Liver (tissue), 9 donors: Measurements from ENCODE around the gene C14orf132. TPM values are rescaled to one million over a fixed set of nuclear protein-coding genes. Genes with fewer than 3 reads are reported as not detected.

Experiments
- DNase-seq: peaks from one replicate; pipeline ENCODE4 v3.0.0-alpha.2; 2017; ENCODE audit warnings: low spot score
- H3K27ac ChIP-seq, 2 donors: one replicate each; pipeline ENCODE4 v1.7.0; 2013; ENCODE audit warnings: inconsistent platforms in 2 of 2, low read length in 2 of 2, control low read depth in 1 of 2, low read depth in 1 of 2, mild to moderate bottlenecking in 1 of 2
- H3K27me3 ChIP-seq, 4 donors: one replicate each; pipeline versions ENCODE4 v1.6.1 to v1.7.0; 2013; ENCODE audit warnings: low read length in 3 of 4, inconsistent platforms in 1 of 4, mild to moderate bottlenecking in 1 of 4, moderate library complexity in 1 of 4; ENCODE audit not compliant: control insufficient read depth in 4 of 4, insufficient read depth in 4 of 4
- H3K36me3 ChIP-seq, 4 donors: one replicate each; pipeline versions ENCODE4 v1.6.1 to v1.7.0; 2013; ENCODE audit warnings: low read length in 3 of 4, mild to moderate bottlenecking in 3 of 4, low read depth in 1 of 4, moderate library complexity in 1 of 4; ENCODE audit not compliant: control insufficient read depth in 4 of 4, insufficient read depth in 3 of 4
- H3K4me1 ChIP-seq, 4 donors: one replicate each; pipeline versions ENCODE4 v1.6.1 to v1.7.0; 2013; ENCODE audit warnings: low read length in 3 of 4, mild to moderate bottlenecking in 3 of 4, moderate library complexity in 1 of 4; ENCODE audit not compliant: control insufficient read depth in 4 of 4, insufficient read depth in 4 of 4
- H3K4me3 ChIP-seq, 3 donors: one replicate each; pipeline versions ENCODE4 v1.6.1 to v1.7.0; 2013; ENCODE audit warnings: low read length in 3 of 3, control low read depth in 1 of 3, low read depth in 1 of 3, mild to moderate bottlenecking in 1 of 3
- H3K9ac ChIP-seq, 2 donors: one replicate each; pipeline ENCODE4 v1.7.0; 2013; ENCODE audit warnings: low read length in 2 of 2, mild to moderate bottlenecking in 2 of 2, moderate library complexity in 2 of 2, control low read depth in 1 of 2, low read depth in 1 of 2
- H3K9me3 ChIP-seq, 4 donors: one replicate each; pipeline versions ENCODE4 v1.6.1 to v1.7.0; 2013; ENCODE audit warnings: low read length in 3 of 4; ENCODE audit not compliant: control insufficient read depth in 4 of 4
- EGR1 ChIP-seq, 2 donors: IDR thresholded peaks; 2 replicates each; pipeline ENCODE4 v1.6.1; 2016 to 2018; ENCODE audit warnings: antibody characterized with exemption in 2 of 2, low read depth in 2 of 2
- FOXA1 ChIP-seq: IDR thresholded peaks from 2 replicates; pipeline ENCODE4 v1.6.1; 2016; ENCODE audit warnings: antibody characterized with exemption
- FOXA2 ChIP-seq: IDR thresholded peaks from 2 replicates; pipeline ENCODE4 v1.6.1; 2016; ENCODE audit warnings: antibody characterized with exemption
- GABPA ChIP-seq, 2 donors: IDR thresholded peaks in 1 of 2; conservative IDR thresholded peaks in 1 of 2; 2 replicates each; pipeline ENCODE4 v1.6.1; 2016; ENCODE audit warnings: antibody characterized with exemption in 2 of 2, mild to moderate bottlenecking in 1 of 2, moderate library complexity in 1 of 2
- HNF4A ChIP-seq, 2 donors: conservative IDR thresholded peaks; 2 replicates each; pipeline ENCODE4 v1.6.1; 2016; ENCODE audit warnings: antibody characterized with exemption in 2 of 2, mild to moderate bottlenecking in 2 of 2
- HNF4G ChIP-seq: IDR thresholded peaks from 2 replicates; pipeline ENCODE4 v1.6.1; 2016; ENCODE audit warnings: antibody characterized with exemption
- JUND ChIP-seq, 2 donors: IDR thresholded peaks; 2 replicates each; pipeline ENCODE4 v1.6.1; 2016; ENCODE audit warnings: antibody characterized with exemption in 2 of 2
- NR2F2 ChIP-seq: IDR thresholded peaks from 2 replicates; pipeline ENCODE4 v1.6.1; 2016; ENCODE audit warnings: antibody characterized with exemption
- RAD21 ChIP-seq, 2 donors: IDR thresholded peaks; 2 replicates each; pipeline ENCODE4 v1.6.1; 2016; ENCODE audit warnings: antibody characterized with exemption in 2 of 2, mild to moderate bottlenecking in 2 of 2
- RXRA ChIP-seq, 2 donors: IDR thresholded peaks; 2 replicates each; pipeline ENCODE4 v1.6.1; 2017 to 2018; ENCODE audit warnings: antibody characterized with exemption in 2 of 2, mild to moderate bottlenecking in 1 of 2
- SP1 ChIP-seq: IDR thresholded peaks from 2 replicates; pipeline ENCODE4 v1.6.1; 2018; ENCODE audit warnings: antibody characterized with exemption, mild to moderate bottlenecking
- YY1 ChIP-seq: IDR thresholded peaks from 2 replicates; pipeline ENCODE4 v1.6.1; 2016; ENCODE audit warnings: antibody characterized with exemption, mild to moderate bottlenecking
- WGBS: extraction: QIAGEN DNeasy Blood & Tissue Kit; methylation state at CpG from one replicate; pipeline ENCODE4 v1.1.7; 2013; 5-methylcytosine and 5-hydroxymethylcytosine counted together
- polyA plus RNA-seq, 2 donors: library from polyadenylated mRNA; stranded (reverse) in 1 of 2; unstranded in 1 of 2; fragments of 200-250 nt in 1 of 2; fragments of >200 nt in 1 of 2; fragmentation: Nextera tagmentation in 1 of 2; extraction: Ambion mirVana in 1 of 2; gene quantifications; one replicate each; pipeline versions ENCODE4 v1.2.1 to v1.2.3, GENCODE V29; 2013 to 2015
- total RNA-seq, 2 donors: library from RNA; depleted of rRNA; stranded (reverse); fragments of >200 nt; gene quantifications; one replicate each; pipeline ENCODE4 v1.2.3, GENCODE V29; 2014
- TF ChIP-seq, protein P1 (sequence below): IDR thresholded peaks from 2 replicates; pipeline ENCODE4 v1.6.1; 2016; ENCODE audit warnings: antibody characterized with exemption
- TF ChIP-seq, protein P2 (sequence below): IDR thresholded peaks from 2 replicates; pipeline ENCODE4 v1.6.1; 2016; ENCODE audit warnings: antibody characterized with exemption
- TF ChIP-seq, protein P3 (sequence below): IDR thresholded peaks from 2 replicates; pipeline ENCODE4 v1.6.1; 2016; ENCODE audit warnings: antibody characterized with exemption, mild to moderate bottlenecking
- TF ChIP-seq, protein P4 (sequence below): fragments of 150-350 bp; IDR thresholded peaks from 2 replicates; pipeline ENCODE4 v1.5.1; 2017; ENCODE audit warnings: improper control_type of control experiment, low read depth, low read length; ENCODE audit not compliant: missing input control
- donor health status: healthy.
- donor health status: healthy.
- donor health status: healthy.
- donor health status: healthy.
- donor health status: healthy.

C14orf132 gene
- total and polyA plus RNA-seq, 4 donors, result 1.8 to 3.0 (median 2.1) TPM

DNA sequence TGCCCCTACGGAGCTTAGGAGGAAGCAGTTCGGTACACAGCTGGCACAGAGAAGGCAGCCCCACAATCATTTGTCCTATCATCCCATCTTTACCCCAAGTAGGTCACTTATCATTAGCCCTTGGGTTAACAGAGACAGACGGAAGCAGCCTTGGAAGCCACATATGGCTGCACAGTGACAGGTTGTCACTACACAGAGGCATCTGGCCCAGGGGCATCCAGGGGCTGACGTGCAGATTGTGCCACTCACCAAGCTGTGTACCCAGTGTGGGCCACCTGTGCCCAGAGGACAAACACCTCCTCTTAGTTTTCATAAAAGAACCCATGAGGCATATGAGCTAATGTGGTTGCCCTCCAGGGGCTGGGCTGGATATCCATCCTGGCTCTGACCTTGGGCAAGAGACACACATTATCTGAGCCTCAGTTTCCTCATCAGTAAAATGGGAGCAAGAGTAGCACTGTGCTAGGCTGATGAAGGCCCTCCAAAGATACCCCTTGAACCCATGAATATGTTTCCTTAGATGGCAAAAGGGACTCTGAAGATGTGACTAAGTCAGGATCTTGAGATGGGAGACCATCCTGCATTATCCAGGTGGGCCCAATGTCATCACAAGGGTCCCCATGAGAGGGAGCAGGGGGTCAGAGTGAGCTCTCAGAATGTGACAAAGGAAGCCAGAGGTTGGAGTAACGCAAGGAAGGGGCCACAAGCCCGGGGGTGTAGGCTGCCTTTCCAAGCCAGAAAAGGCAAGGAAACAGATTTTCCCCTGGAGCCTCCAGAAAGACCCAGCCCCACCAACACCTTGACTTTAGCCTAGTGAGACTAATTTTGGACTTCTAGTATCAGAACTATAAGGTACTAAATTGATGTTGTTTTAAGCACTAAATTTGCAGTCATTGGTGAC is 64.6 kb downstream of the C14orf132 start:
- Histone ChIP-seq H3K27ac (peak overlapping the region; percentile 72 to 82), H3K9ac (no peak overlapping the region)
- WGBS, result 91% methylated on average over 6 of the region's 6 CpGs

DNA sequence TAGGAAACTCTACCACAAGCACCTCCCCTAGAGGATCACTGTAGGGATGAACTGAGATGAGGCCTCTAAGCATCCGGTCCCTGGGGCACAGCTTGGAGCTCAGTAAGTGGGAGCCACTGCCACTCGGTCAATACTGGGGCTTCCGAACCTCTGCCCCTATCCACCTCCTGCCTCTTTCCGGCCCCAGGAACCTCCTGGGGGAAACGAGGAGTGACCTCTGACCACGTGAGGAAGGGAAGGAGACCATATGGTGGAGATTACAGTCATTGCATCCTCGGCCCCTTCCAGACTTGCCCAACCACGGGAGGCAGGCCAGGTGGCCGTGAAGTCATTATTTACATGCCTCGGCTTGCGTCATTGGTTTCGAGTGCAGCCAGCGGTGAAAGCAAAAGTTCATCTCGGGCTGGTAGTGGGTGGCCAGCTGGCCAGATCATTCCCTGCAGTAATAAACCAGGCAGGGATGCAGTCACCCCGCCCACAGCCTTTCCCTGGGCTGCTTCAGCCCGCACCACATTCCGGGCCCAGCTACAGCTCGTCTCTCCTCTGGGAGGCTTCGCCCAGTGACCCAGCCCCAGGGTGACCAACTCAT is 65.4 kb downstream of the C14orf132 start:
- DNase-seq, result no peak
- Histone ChIP-seq H3K9me3 (no peaks in the 10 kb centered on the region), H3K4me3 (no peak overlapping the region), H3K27ac (peak overlapping the region; percentile 79 to 82), H3K27me3 (no peaks in the 10 kb centered on the region), H3K9ac (no peak overlapping the region), H3K4me1 (peaks cover 12 to 33% (median 22%) of the 10 kb centered on the region in 4 donors), H3K36me3 (no peaks in the 10 kb centered on the region)
- WGBS, result 25% methylated on average over 19 of the region's 19 CpGs
- TF ChIP-seq YY1 (peak; percentile 80), HNF4A (conservative IDR thresholded peaks at IDR 0.05) (peak; percentile 62 to 81), SP1 (peak; percentile 93), GABPA (IDR thresholded peaks at IDR 0.05 in 1 of 2, conservative IDR thresholded peaks at IDR 0.05 in 1 of 2) (peak in 1 of 2 donors; percentile 44), FOXA2 (peak; percentile 98), RAD21 (IDR thresholded peaks at IDR 0.05) (peak; percentile 59 to 68), HNF4G (no peak), FOXA1 (peak; percentile 97), NR2F2 (peak; percentile 57), RXRA (IDR thresholded peaks at IDR 0.05) (peak; percentile 99 to 100), JUND (IDR thresholded peaks at IDR 0.05) (peak; percentile 92 to 95), EGR1 (IDR thresholded peaks at IDR 0.05; ENCODE audit: low read depth in 2 of 2) (peak; percentile 36 to 63)
- TF ChIP-seq, protein P1, sequence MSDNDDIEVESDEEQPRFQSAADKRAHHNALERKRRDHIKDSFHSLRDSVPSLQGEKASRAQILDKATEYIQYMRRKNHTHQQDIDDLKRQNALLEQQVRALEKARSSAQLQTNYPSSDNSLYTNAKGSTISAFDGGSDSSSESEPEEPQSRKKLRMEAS, result peak; percentile 94
- TF ChIP-seq, protein P2, sequence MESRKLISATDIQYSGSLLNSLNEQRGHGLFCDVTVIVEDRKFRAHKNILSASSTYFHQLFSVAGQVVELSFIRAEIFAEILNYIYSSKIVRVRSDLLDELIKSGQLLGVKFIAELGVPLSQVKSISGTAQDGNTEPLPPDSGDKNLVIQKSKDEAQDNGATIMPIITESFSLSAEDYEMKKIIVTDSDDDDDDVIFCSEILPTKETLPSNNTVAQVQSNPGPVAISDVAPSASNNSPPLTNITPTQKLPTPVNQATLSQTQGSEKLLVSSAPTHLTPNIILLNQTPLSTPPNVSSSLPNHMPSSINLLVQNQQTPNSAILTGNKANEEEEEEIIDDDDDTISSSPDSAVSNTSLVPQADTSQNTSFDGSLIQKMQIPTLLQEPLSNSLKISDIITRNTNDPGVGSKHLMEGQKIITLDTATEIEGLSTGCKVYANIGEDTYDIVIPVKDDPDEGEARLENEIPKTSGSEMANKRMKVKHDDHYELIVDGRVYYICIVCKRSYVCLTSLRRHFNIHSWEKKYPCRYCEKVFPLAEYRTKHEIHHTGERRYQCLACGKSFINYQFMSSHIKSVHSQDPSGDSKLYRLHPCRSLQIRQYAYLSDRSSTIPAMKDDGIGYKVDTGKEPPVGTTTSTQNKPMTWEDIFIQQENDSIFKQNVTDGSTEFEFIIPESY, result peak; percentile 78
- TF ChIP-seq, protein P3, sequence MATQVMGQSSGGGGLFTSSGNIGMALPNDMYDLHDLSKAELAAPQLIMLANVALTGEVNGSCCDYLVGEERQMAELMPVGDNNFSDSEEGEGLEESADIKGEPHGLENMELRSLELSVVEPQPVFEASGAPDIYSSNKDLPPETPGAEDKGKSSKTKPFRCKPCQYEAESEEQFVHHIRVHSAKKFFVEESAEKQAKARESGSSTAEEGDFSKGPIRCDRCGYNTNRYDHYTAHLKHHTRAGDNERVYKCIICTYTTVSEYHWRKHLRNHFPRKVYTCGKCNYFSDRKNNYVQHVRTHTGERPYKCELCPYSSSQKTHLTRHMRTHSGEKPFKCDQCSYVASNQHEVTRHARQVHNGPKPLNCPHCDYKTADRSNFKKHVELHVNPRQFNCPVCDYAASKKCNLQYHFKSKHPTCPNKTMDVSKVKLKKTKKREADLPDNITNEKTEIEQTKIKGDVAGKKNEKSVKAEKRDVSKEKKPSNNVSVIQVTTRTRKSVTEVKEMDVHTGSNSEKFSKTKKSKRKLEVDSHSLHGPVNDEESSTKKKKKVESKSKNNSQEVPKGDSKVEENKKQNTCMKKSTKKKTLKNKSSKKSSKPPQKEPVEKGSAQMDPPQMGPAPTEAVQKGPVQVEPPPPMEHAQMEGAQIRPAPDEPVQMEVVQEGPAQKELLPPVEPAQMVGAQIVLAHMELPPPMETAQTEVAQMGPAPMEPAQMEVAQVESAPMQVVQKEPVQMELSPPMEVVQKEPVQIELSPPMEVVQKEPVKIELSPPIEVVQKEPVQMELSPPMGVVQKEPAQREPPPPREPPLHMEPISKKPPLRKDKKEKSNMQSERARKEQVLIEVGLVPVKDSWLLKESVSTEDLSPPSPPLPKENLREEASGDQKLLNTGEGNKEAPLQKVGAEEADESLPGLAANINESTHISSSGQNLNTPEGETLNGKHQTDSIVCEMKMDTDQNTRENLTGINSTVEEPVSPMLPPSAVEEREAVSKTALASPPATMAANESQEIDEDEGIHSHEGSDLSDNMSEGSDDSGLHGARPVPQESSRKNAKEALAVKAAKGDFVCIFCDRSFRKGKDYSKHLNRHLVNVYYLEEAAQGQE, result peak; percentile 83
- TF ChIP-seq, protein P4, sequence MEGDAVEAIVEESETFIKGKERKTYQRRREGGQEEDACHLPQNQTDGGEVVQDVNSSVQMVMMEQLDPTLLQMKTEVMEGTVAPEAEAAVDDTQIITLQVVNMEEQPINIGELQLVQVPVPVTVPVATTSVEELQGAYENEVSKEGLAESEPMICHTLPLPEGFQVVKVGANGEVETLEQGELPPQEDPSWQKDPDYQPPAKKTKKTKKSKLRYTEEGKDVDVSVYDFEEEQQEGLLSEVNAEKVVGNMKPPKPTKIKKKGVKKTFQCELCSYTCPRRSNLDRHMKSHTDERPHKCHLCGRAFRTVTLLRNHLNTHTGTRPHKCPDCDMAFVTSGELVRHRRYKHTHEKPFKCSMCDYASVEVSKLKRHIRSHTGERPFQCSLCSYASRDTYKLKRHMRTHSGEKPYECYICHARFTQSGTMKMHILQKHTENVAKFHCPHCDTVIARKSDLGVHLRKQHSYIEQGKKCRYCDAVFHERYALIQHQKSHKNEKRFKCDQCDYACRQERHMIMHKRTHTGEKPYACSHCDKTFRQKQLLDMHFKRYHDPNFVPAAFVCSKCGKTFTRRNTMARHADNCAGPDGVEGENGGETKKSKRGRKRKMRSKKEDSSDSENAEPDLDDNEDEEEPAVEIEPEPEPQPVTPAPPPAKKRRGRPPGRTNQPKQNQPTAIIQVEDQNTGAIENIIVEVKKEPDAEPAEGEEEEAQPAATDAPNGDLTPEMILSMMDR, result no peak

More for the DNA sequence above, 64.6 kb downstream of the C14orf132 start:
- Histone ChIP-seq H3K27me3 (no peaks in the 10 kb centered on the region), H3K9me3 (no peaks in the 10 kb centered on the region), H3K4me3 (no peak overlapping the region), H3K36me3 (no peaks in the 10 kb centered on the region), H3K4me1 (peaks cover 12 to 39% (median 25%) of the 10 kb centered on the region in 4 donors)
- no peak for DNase-seq
- TF ChIP-seq, protein P3, result no peak
- TF ChIP-seq GABPA (IDR thresholded peaks at IDR 0.05 in 1 of 2, conservative IDR thresholded peaks at IDR 0.05 in 1 of 2), result no peak
